ENCODE results near the gene GPR35. TPM values are rescaled to one million over a fixed set of nuclear protein-coding genes. Genes with fewer than 3 reads are reported as not detected.

GPR35 gene
- total RNA-seq, 1 experiment from 2014 or later, result 1.3 TPM

DNA sequence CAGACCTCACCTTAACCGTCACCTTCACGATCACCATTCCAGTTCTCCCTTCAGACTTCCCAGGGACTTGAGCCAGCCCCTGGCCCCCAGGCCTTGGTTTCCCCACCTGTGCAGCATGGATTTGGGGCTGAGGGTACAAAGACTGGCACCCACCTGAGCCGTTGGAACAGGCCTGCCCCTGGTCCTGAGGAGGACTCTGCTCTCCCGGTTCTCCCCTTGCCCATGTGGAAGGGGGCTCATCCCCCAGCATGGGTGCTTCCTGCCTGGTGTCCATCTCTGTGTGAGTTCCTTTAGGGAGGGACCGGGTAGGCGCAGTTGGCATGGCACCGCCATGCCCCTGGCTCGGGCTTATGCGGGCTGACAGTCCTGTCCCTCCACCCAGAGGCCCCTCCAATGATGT is 10.9 kb upstream of the GPR35 start:
- in situ Hi-C loops (cut with HindIII; ENCODE audit: low pct_unique_long_range_greater_than_20kb, low sequenced_read_pairs), result no loop called here
- TF ChIP-seq, protein P1, sequence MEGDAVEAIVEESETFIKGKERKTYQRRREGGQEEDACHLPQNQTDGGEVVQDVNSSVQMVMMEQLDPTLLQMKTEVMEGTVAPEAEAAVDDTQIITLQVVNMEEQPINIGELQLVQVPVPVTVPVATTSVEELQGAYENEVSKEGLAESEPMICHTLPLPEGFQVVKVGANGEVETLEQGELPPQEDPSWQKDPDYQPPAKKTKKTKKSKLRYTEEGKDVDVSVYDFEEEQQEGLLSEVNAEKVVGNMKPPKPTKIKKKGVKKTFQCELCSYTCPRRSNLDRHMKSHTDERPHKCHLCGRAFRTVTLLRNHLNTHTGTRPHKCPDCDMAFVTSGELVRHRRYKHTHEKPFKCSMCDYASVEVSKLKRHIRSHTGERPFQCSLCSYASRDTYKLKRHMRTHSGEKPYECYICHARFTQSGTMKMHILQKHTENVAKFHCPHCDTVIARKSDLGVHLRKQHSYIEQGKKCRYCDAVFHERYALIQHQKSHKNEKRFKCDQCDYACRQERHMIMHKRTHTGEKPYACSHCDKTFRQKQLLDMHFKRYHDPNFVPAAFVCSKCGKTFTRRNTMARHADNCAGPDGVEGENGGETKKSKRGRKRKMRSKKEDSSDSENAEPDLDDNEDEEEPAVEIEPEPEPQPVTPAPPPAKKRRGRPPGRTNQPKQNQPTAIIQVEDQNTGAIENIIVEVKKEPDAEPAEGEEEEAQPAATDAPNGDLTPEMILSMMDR (IDR thresholded peaks at IDR 0.05), result no peak
- CTCF ChIA-PET, result no interaction called here

DNA sequence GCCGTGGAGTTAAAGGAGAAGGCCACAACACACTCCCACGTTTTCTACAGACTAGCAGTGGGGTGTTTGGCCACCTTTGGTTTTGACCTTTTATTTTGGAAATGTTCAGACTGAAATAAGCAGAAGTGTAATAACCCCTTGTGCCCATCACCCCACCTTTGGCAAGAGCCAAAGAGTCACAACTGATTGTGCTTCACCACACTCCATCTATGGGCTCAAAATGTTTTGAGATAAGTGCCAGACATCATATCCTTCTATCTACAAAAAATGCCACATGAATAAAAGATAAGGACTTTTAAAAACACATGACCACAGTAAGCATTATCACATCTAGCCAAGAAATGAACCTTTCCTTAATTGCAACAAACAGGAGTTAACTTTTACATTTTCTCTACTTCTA is 9.9 kb upstream of the GPR35 start:
- peaks cover 9% of the 10 kb centered on the region; the same call in 1 of the 2 replicates for H3K9me3 ChIP-seq (ENCODE audit: control insufficient read depth, insufficient read depth, low read depth, low read length)
- in situ Hi-C loops (cut with HindIII; ENCODE audit: low pct_unique_long_range_greater_than_20kb, low sequenced_read_pairs) (no loop called here), intact Hi-C loops (cut with micrococcal nuclease; ENCODE audit: unreplicated experiment) (no loop called here)
- POLR2A ChIA-PET, result no interaction called here
- DNase-seq (ENCODE audit: low read depth, low spot score) (no peak), ATAC-seq (no peak)
- no peaks in the 10 kb centered on the region for H3K4me1 ChIP-seq (ENCODE audit: control insufficient read depth, insufficient read depth, low read length)
- H3K27me3 ChIP-seq (ENCODE audit: control insufficient read depth, insufficient read depth, low read length), result no peaks in the 10 kb centered on the region
- no TSS peak for BruUV-seq (replicated peaks)
- CTCF ChIA-PET, result no interaction called here
- no peak overlapping the region for H3K4me3 ChIP-seq (ENCODE audit: low read depth in 2 of 2, low read length in 2 of 2)
- TF ChIP-seq, protein P2, sequence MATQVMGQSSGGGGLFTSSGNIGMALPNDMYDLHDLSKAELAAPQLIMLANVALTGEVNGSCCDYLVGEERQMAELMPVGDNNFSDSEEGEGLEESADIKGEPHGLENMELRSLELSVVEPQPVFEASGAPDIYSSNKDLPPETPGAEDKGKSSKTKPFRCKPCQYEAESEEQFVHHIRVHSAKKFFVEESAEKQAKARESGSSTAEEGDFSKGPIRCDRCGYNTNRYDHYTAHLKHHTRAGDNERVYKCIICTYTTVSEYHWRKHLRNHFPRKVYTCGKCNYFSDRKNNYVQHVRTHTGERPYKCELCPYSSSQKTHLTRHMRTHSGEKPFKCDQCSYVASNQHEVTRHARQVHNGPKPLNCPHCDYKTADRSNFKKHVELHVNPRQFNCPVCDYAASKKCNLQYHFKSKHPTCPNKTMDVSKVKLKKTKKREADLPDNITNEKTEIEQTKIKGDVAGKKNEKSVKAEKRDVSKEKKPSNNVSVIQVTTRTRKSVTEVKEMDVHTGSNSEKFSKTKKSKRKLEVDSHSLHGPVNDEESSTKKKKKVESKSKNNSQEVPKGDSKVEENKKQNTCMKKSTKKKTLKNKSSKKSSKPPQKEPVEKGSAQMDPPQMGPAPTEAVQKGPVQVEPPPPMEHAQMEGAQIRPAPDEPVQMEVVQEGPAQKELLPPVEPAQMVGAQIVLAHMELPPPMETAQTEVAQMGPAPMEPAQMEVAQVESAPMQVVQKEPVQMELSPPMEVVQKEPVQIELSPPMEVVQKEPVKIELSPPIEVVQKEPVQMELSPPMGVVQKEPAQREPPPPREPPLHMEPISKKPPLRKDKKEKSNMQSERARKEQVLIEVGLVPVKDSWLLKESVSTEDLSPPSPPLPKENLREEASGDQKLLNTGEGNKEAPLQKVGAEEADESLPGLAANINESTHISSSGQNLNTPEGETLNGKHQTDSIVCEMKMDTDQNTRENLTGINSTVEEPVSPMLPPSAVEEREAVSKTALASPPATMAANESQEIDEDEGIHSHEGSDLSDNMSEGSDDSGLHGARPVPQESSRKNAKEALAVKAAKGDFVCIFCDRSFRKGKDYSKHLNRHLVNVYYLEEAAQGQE (IDR thresholded peaks at IDR 0.05; ENCODE audit: insufficient read depth in 1 of 2, low read depth in 2 of 2, low read length in 1 of 2), result no peak
- TF ChIP-seq, protein P1 (IDR thresholded peaks at IDR 0.05), result no peak
- TF ChIP-seq TCF7L2 (IDR thresholded peaks at IDR 0.05; ENCODE audit: low read depth, low read length) (no peak), SIN3A (IDR thresholded peaks at IDR 0.05; ENCODE audit: borderline replicate concordance, insufficient read depth, low read depth, low read length) (no peak), POLR2AphosphoS5 (IDR thresholded peaks at IDR 0.05; ENCODE audit: low read depth, low read length) (no peak)
- no peaks in the 10 kb centered on the region for H3K36me3 ChIP-seq (ENCODE audit: control insufficient read depth, insufficient read depth, low read length)
- no peak overlapping the region for H3K27ac ChIP-seq (ENCODE audit: low read length)

More for the DNA sequence above, 10.9 kb upstream of the GPR35 start:
- ATAC-seq (no peak), DNase-seq (ENCODE audit: low read depth, low spot score) (no peak)
- POLR2A ChIA-PET, result no interaction called here
- no peaks in the 10 kb centered on the region for H3K4me1 ChIP-seq (ENCODE audit: control insufficient read depth, insufficient read depth, low read length)
- intact Hi-C loops (cut with micrococcal nuclease; ENCODE audit: unreplicated experiment), result no loop called here
- H3K27me3 ChIP-seq (ENCODE audit: control insufficient read depth, insufficient read depth, low read length), result no peaks in the 10 kb centered on the region
- BruUV-seq (replicated peaks), result no TSS peak
- peaks cover 9% of the 10 kb centered on the region; the same call in 1 of the 2 replicates for H3K9me3 ChIP-seq (ENCODE audit: control insufficient read depth, insufficient read depth, low read depth, low read length)
- H3K27ac ChIP-seq (ENCODE audit: low read length), result no peak overlapping the region
- no peak overlapping the region for H3K4me3 ChIP-seq (ENCODE audit: low read depth in 2 of 2, low read length in 2 of 2)
- no peaks in the 10 kb centered on the region for H3K36me3 ChIP-seq (ENCODE audit: control insufficient read depth, insufficient read depth, low read length)

Data from Panc1 (cell line).